ENCODE measurements around the gene BECN2. TPM values are rescaled to one million over a fixed set of nuclear protein-coding genes. Genes with fewer than 3 reads are reported as not detected.

BECN2 gene
- not detected in 2 replicates for total RNA-seq

GRCh38 chr1:241957692-241958494 is at the start of gene BECN2:
BECN2 (plus strand) TSS chr1:241957767; CDS start chr1:241957767, 0 bp downstream.

DNA sequence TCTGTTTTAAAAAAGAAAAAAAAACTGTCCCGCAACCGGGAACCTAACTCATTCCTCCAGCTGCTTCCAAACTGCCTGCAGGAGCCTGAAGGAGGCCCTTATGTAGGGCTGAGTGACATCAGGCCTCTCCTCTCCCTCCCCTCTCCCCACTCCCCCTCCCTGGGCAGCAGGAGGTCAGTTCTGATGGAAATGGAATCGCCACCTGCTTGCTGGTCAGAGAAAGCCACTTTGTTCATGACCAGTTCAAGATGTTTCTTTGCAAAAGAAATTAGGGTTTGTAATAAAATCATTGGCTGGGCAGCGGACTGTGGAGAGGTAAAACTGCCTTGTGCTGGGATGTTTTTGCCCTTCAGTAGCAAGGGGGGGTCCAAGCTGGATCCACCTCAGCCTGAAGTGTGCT is 41.5 kb downstream of the BECN2 start, which contains the start of gene MAP1LC3C:
Gene MAP1LC3C, minus strand, starts transcription at position 73 of the 400 bp plus-strand sequence. CDS start 90 bp downstream, outside the sequence.

Other genes with a start within 250 kb of the BECN2 start
- gene EXO1, start 109.6 kb upstream of the BECN2 start, total RNA-seq: 1.7 and 3.2 TPM in 2 replicates
- gene MAP1LC3C, start 41.3 kb downstream of the BECN2 start, total RNA-seq: 0.16 and 0.61 TPM in 2 replicates

Data from hair follicle dermal papilla cell (primary cell).